ENCODE results near the gene FPR2. TPM values are rescaled to one million over a fixed set of nuclear protein-coding genes. Genes with fewer than 3 reads are reported as not detected.

The FPR2 gene
- total and polyA plus RNA-seq, 2 experiments from 2014 or later = not detected

DNA sequence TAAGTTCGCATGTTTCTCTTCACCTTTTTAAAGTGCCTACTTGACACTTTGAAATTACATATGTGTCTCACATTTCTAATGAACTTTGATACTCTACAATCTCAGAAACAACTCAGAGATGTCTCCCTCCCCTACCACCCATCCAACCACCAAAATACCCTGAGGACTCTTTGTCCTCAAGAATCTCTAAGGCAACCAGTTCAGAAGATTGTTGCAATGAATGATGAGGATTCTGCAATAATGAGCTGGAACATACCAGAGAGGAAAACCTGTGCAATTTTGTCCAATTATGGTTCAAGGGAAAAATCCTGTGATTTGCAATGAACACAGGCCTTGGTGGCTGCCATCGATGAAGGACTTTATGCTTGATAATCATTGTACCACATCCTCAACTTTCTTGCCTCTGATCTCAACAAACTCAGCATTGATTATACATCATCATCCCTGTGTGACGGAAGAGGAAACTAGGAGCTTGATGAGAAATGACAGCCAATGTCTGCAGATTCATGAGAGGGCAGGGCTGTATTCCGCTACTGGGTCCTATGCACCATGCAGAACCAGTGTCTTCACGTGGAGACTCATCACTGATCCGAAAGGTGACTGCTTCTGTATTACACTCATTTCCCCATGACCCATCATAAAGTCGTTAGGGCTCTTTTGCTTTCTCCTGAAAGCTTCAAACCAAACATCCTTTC lies 10.4 kb upstream of the FPR2 start:
- no peak overlapping the region for H3K4me3 ChIP-seq
- no peaks in the 10 kb centered on the region for H3K4me1 ChIP-seq (ENCODE audit: insufficient read depth)
- H3K27ac ChIP-seq (ENCODE audit: low read depth) = no peak overlapping the region
- peaks cover 5% of the 10 kb centered on the region for H3K27me3 Mint-ChIP-seq (ENCODE audit: insufficient read depth, low read depth, poor library complexity)
- TF ChIP-seq POLR2AphosphoS5 (IDR thresholded peaks at IDR 0.05; ENCODE audit: low read depth) (no peak), EZH2phosphoT487 (IDR thresholded peaks at IDR 0.05; ENCODE audit: unreplicated experiment) (no peak), ZNF114 (CRISPR knock-in tag; IDR thresholded peaks at IDR 0.05) (no peak), NANOG (IDR thresholded peaks at IDR 0.05; ENCODE audit: borderline replicate concordance) (no peak), ZNF331 (CRISPR knock-in tag; IDR thresholded peaks at IDR 0.05; ENCODE audit: low read depth) (no peak), EZH2 (IDR thresholded peaks at IDR 0.05; ENCODE audit: low read depth, unreplicated experiment) (no peak), ETS1 (IDR thresholded peaks at IDR 0.05) (no peak), JUNB (IDR thresholded peaks at IDR 0.05; ENCODE audit: unreplicated experiment) (no peak), STAT1 (IDR thresholded peaks at IDR 0.05; ENCODE audit: unreplicated experiment) (no peak), CTCF (conservative IDR thresholded peaks at IDR 0.05; ENCODE audit: low read depth in 2 of 2) (no peak)
- TF ChIP-seq, protein P1, sequence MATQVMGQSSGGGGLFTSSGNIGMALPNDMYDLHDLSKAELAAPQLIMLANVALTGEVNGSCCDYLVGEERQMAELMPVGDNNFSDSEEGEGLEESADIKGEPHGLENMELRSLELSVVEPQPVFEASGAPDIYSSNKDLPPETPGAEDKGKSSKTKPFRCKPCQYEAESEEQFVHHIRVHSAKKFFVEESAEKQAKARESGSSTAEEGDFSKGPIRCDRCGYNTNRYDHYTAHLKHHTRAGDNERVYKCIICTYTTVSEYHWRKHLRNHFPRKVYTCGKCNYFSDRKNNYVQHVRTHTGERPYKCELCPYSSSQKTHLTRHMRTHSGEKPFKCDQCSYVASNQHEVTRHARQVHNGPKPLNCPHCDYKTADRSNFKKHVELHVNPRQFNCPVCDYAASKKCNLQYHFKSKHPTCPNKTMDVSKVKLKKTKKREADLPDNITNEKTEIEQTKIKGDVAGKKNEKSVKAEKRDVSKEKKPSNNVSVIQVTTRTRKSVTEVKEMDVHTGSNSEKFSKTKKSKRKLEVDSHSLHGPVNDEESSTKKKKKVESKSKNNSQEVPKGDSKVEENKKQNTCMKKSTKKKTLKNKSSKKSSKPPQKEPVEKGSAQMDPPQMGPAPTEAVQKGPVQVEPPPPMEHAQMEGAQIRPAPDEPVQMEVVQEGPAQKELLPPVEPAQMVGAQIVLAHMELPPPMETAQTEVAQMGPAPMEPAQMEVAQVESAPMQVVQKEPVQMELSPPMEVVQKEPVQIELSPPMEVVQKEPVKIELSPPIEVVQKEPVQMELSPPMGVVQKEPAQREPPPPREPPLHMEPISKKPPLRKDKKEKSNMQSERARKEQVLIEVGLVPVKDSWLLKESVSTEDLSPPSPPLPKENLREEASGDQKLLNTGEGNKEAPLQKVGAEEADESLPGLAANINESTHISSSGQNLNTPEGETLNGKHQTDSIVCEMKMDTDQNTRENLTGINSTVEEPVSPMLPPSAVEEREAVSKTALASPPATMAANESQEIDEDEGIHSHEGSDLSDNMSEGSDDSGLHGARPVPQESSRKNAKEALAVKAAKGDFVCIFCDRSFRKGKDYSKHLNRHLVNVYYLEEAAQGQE (IDR thresholded peaks at IDR 0.05; ENCODE audit: unreplicated experiment) = no peak
- ATAC-seq (no peak), DNase-seq (ENCODE audit: low spot score) (no peak)
- no peaks in the 10 kb centered on the region for H3K27me3 ChIP-seq (ENCODE audit: insufficient read depth)
- no peaks in the 10 kb centered on the region for H4K20me1 ChIP-seq (replicated peaks; ENCODE audit: insufficient read depth)
- H3K9me3 Mint-ChIP-seq = peaks cover 66% of the 10 kb centered on the region
- H3K4me2 ChIP-seq = no peak overlapping the region
- peaks cover 4% of the 10 kb centered on the region; the same call in 1 of the 3 replicates for H3K36me3 Mint-ChIP-seq (ENCODE audit: low read depth)
- H3F3A ChIP-seq (replicated peaks; ENCODE audit: low read depth) = no peaks in the 10 kb centered on the region
- H3K4me3 Mint-ChIP-seq = no peak overlapping the region
- no peaks in the 10 kb centered on the region for H3K79me2 ChIP-seq (replicated peaks; ENCODE audit: insufficient read depth)
- no peak overlapping the region for H2AFZ ChIP-seq
- H3K9me2 ChIP-seq (ENCODE audit: insufficient read depth) = 0 out of 2 replicates have a peak, but pooled peaks cover 2% of the 10 kb centered on the region
- no peak overlapping the region for H3K27ac Mint-ChIP-seq
- H3K36me3 ChIP-seq (ENCODE audit: insufficient read depth) = no peaks in the 10 kb centered on the region
- H3K4me1 Mint-ChIP-seq = no peaks in the 10 kb centered on the region
